Tibial nerve (tissue), 3 donors: ENCODE results near the gene NUP133.

Experiments
- POLR2A ChIP-seq, 2 donors: fragments of 450-650 bp; IDR thresholded peaks; one replicate each; pipeline ENCODE4 v1.6.1; 2017; ENCODE audit warnings: antibody characterized with exemption in 2 of 2, mild to moderate bottlenecking in 2 of 2, moderate library complexity in 2 of 2
- TF ChIP-seq, protein P1 (sequence below), 5 experiments: fragments of 200-600 bp in 3 of 5; fragments of 450-650 bp in 2 of 5; sonication (generic) in 3 of 5; IDR thresholded peaks; one replicate each; pipeline ENCODE4 v1.5.1; 2016 to 2019; ENCODE audit warnings: antibody characterized with exemption in 5 of 5, mild to moderate bottlenecking in 3 of 5, moderate library complexity in 2 of 5

DNA sequence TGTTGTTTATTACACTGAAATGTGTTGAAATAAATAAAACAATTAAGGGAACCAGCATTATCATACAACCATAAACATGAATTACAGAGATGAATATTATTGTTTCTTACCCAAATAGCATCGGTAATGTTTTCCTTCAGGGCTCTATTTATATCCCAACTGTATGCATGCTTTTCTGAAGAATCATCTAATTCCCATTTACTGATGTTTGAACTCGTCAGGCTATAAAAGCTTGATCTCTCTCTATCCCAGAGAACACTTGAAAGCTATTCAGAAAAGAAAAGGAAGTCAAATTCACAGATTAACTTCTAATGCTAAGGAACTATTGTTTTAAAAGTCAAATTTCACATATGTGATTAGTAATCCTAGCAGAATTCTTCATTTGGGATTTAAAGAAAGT, 12.4 kb downstream of the NUP133 start:
- TF ChIP-seq POLR2A (IDR thresholded peaks at IDR 0.05) = no peak
- TF ChIP-seq, protein P1, sequence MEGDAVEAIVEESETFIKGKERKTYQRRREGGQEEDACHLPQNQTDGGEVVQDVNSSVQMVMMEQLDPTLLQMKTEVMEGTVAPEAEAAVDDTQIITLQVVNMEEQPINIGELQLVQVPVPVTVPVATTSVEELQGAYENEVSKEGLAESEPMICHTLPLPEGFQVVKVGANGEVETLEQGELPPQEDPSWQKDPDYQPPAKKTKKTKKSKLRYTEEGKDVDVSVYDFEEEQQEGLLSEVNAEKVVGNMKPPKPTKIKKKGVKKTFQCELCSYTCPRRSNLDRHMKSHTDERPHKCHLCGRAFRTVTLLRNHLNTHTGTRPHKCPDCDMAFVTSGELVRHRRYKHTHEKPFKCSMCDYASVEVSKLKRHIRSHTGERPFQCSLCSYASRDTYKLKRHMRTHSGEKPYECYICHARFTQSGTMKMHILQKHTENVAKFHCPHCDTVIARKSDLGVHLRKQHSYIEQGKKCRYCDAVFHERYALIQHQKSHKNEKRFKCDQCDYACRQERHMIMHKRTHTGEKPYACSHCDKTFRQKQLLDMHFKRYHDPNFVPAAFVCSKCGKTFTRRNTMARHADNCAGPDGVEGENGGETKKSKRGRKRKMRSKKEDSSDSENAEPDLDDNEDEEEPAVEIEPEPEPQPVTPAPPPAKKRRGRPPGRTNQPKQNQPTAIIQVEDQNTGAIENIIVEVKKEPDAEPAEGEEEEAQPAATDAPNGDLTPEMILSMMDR (IDR thresholded peaks at IDR 0.05) = no peak
